HG03025 (cell line): Measurements from ENCODE around the gene TMCC3.

Experiments used
- ATAC-seq: cut with Tn5 transposase; IDR thresholded peaks from one replicate; pipeline ENCODE4 v1.9.1; 2021; ENCODE audit warnings: mild to moderate bottlenecking, moderate library complexity; ENCODE audit not compliant: unreplicated experiment, low FRiP score

Gene TMCC3

DNA sequence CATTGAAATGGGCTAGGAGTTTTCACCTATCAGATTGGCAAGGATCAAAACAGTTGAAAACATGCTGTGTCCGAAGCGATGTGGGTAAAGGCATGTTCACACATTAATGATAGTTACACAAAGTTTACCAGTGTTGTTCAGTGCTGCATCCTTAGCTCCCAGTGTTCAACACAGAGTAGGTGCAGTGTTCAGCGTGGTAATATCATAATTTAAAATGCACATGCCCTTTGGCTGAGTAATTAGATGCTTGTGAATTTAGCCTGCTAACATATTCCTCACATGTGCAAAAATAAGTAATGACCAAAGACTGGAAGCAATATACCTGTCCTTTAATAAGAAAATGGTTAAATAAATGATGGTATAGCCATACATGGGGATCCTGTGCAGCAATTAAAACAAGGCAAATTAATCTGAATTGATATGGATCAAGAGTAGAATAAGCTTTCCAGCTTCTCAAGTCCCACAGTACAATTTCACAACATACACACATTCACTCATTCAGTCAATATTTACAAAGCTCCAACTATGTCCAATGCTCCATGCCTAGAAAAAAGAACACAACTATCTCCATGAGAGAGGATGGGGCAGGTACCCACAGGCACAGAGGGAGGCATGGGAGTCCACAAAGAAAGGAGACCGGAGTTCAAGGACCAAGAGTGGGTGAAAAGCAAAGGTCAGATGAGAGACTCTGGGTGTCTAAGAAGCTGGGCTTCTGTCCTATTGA is 12.8 kb downstream of the TMCC3 start:
- ATAC-seq, result no peak

DNA sequence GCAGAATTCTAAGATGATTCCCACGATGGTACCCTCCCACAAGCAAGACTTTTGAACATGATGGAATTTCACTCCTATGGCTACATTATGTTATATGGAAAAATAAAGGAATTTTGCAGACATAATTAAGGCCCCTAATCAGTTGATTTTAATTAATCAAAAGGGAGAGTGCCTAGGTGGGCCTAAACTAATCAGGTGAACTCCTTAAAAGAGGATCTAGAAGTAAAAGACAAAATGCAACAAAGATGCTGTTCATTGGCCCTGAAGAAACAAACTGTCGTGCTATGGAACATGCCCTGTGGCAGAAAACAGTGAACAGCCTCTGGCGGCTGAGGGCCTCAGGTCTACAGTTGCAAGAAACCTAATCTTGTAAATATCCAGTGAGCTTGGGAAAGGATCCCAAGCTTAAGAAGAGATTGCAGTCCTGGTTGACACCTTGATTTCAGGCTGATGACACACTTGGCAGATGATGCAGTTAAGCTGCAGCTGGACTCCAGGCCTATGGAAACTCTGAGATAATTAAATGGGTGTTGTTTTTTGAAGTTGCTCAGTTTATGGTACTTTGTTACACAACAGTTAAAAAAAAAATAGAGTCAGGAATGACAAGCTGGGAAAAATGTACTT is 13.8 kb downstream of the TMCC3 start:
- ATAC-seq, result no peak

- ATAC-seq, result no peak
Measured at GRCh38 chr12:94634717-94635116, 15.6 kb downstream of the TMCC3 start.

DNA sequence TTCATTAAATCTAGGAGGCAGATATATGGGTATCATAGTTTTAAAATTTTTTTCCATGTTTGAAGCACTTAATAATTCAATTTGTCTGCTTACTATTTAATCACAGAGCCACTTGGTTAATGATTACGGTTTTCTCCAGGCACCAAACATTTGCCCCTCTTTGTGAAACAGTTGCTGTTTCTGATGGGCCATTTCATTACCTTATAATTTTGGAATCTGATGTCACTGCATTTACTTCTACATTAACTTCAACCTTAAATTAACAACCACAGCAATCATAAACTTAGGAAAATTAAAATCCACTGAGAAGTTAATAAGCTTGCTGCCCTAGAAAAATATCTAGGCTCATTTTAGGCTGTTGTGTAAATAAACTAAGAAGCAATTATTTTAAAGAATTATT is 17.0 kb downstream of the TMCC3 start:
- no peak for ATAC-seq

- ATAC-seq, result no peak
Measured at GRCh38 chr12:94631058-94631457, 19.3 kb downstream of the TMCC3 start.

- ATAC-seq, result no peak
Measured at GRCh38 chr12:94628819-94629472, 21.4 kb downstream of the TMCC3 start.

- no peak for ATAC-seq
Measured at GRCh38 chr12:94628369-94628768, 22.0 kb downstream of the TMCC3 start.

- no peak for ATAC-seq
Measured at GRCh38 chr12:94625531-94625930, 24.8 kb downstream of the TMCC3 start.

DNA sequence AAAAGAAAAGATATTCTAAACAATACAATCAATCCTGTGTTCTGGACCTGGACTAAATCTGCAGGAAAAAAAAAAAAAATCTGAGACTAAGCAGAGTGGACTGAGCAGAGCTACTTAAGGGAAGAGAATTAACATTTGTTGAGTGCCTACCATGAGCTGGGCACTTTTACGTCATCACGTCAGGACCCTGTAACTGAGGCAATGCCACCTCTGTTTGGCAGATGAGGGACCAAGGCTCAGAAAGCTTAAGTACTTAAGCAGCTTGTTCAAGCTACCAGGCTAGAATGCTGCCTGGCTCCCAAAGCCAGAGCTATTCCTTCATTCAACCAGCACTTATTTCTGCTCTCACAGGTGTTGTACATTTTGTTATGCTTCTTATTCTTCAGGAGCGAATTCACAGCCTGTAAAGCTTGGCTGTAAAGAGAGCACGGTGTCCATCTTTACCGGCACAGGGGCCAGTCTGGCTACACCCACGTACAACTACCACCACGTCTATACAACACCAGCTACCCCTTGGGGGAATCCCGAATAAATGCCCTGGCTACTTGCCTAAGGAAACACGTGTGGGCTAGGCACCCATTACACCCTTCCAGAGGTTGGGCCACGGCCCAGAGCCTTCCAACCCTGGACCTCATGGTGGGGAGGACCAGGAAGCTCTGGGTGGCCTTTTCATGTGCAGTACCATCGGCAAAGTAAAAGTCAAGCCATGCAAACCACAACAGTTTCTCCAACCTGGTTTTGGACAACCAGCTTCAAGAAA is 27.0 kb downstream of the TMCC3 start:
- ATAC-seq, result no peak

DNA sequence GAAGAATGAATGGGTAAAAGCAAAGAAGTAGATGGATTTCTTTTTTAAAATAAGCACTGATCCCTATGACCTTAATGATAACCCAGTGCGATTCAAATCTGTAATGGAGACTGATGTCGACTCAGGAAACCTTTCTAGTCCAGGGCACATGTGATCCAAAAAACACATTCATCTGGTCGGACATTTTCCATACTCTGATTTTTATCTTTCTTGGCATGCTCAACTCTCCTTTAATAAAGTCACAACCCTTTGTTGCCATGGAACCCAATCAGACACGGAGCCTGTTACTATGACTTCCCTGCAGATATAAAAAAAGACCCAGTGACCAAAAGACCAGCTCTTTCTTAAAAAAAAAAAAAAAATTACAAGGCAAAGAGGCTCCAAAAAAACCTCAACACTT is 27.9 kb downstream of the TMCC3 start:
- ATAC-seq, result no peak

DNA sequence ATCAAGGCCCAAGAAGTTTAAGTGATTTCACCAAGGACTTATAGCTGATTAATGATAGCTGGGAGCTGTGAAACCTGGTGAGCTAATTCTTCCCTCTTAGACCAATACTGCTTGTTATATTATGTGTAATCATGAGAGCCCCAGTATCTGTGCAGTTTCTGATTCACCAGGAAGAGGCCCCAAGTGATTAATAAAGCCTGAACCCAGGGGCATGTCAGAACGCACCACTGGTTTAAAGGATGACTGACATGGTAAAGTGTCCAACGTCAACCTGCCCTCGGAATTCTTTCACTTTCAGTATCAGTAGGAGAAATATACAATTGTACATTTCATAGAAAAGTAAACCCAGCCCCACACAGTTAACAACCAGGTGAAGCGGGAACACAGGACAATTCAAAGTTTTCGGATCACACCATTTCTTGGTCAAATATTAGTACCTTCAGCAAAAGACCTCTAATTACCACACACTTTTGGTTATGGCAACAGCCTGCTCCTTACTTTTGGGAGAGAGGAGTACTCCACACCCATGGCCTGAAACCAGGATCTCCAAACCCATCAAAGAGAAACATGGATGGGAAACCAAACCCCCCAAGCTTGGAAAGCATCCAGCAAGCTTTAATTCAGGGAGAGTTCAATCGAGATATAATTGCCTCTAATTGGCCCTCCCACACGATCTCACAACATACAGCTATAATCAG is 28.5 kb downstream of the TMCC3 start:
- no peak for ATAC-seq

- ATAC-seq, result no peak
Measured at GRCh38 chr12:94620621-94621020, 29.7 kb downstream of the TMCC3 start.

- ATAC-seq, result no peak
Measured at GRCh38 chr12:94618995-94619695, 31.2 kb downstream of the TMCC3 start.

DNA sequence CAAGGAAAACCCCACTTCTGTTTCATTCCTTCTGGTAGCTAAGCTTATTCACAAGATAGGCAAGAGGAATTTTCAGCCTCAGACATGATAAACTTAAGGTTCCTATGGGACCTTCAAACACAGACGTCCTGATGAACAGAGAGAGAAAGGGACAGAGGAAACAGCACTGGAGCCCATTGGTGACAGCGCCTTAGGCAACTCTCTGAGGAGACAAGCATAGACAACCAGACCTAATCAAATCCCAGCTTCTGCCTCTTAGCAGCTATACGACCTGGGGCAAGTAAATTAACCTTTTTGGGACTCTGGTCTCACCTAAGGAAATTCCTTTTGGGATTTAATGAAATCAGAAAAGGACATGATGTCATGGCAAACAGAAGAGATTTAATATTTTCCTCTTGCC is 33.3 kb downstream of the TMCC3 start:
- no peak for ATAC-seq

GRCh38 chr12:94616203-94616729 is 34.1 kb downstream of the TMCC3 start:
- no peak for ATAC-seq

DNA sequence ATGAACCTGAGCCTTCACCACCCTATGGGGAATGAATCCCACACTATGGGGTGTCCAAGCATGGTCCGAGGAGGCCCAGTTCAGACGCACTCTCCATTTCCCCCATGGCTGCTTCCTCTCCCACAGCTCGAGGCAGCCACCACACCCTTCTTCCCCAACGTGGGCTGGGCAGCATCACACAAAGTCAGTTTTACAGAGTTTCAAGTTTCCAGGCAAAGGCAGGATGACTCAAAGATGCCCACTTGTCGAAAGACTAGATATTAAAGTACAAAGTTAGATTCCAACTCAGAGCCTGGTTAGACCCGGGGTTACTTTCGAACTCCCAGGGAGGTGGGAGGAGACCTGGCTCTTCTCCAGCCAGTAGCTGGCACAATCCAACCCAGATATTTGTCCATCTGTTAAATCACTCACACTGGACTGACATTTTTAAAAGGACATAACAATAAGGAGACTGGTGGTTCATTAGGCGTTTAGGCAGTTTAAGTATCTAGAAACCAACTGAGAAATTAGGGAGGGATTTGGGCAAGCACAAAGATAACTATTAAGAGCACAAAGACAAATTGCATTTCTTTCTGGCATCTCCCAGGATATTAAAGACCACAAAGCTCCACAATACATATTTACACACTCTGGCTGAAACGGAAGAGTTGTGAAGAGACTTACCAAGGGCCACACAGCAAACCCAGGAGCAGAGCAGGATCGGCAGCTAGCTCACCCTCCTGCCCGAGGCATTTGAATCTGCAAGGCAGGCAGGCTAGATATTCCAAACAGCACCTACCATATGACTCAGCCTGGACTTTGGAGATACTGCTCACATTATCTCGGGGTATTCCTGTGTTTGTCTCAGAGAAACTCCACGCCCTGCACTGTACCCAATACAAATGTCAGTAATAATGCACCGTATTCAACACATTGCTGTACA is 34.8 kb downstream of the TMCC3 start:
- ATAC-seq, result no peak

DNA sequence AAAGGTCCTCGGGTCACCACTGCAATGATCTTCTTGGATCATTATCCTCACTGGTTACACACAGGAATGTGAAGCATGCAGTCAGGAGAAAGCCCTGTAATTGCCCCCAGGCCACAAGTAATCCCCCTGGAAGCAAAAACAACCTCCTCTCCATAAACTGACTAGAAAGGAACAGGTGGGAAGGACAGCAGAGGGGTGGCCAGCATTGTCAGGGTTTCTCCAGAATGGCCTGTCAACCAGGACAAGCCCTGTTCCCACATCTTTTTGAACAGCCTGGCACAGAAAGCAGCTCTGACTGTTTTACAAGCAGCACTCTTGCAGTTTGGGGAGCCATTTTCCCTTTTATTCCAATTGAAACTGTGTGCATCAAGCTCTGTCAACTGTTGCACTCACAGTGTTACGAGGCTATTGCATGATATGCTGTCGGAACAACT is 36.1 kb downstream of the TMCC3 start:
- ATAC-seq, result no peak

DNA sequence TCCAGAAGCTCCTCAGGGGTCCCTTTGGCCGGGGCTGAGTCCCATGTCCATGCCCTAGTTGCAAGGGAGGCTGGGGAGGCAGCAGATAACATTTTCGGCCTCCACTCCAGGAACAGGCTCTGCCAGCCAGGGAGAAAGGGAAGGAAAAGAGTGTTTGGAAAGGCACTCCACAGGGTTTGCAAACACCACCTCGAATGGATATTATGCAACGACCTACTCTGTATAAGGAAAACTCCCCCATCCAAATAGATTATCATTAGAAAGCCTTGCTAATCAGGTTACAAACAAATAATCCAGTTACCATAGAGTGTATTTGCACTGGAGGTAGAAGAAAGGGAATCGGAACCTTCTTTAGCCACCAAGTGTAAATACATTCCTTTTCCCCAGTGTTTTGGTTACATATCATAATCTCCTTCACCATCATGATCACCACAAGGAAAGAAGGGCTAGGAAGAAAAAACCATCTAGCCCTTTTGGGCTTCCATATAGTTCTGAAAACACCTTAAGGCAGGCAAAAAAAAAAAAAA is 40.4 kb downstream of the TMCC3 start:
- ATAC-seq, result no peak
